PC-9 (cell line): Measurements from ENCODE around the gene TTC7B. TPM values are rescaled to one million over a fixed set of nuclear protein-coding genes. Genes with fewer than 3 reads are reported as not detected.

Experiments
- BruUV-seq: library from RNA; stranded (reverse); fragments of 400-500 nt; replicated peaks from 2 replicates; lab custom pipeline; 2021; lab: Mats Ljungman, UMichigan
- CTCF ChIA-PET: fragments of 300-600 bp; sonication (Branson Sonifier 250); formaldehyde crosslinking; loops from one replicate; lab custom pipeline; 2022; ENCODE audit warnings: antibody characterized with exemption; lab: Charles Lee
- POLR2A ChIA-PET: fragments of 300-600 bp; sonication (Branson Sonifier 250); formaldehyde crosslinking; loops from one replicate; lab custom pipeline; 2022; ENCODE audit warnings: antibody characterized with exemption; ENCODE audit not compliant: unreplicated experiment; lab: Charles Lee
- DNase-seq, 2 experiments: peaks; one replicate each; pipeline versions ENCODE4 v3.0.0 to v3.0.0-alpha.2; 2015 to 2022; ENCODE audit warnings: mixed read lengths in 1 of 2
- H2AFZ ChIP-seq: fragments of 200-600 bp; sonication (generic); 2 replicates; pipeline ENCODE4 v1.8.1; 2017; ENCODE audit warnings: antibody characterized with exemption
- H3F3A ChIP-seq: fragments of 200-600 bp; sonication (generic); 2 replicates; pipeline ENCODE4 v1.8.1; 2017; ENCODE audit warnings: antibody characterized with exemption, mild to moderate bottlenecking, low read depth; ENCODE audit not compliant: insufficient read depth
- H3K27ac ChIP-seq: fragments of 200-600 bp; sonication (generic); 2 replicates; pipeline ENCODE4 v1.6.1; 2016; ENCODE audit warnings: mixed run types
- H3K27me3 ChIP-seq: fragments of 200-600 bp; sonication (generic); 2 replicates; pipeline ENCODE4 v1.6.1; 2016; ENCODE audit warnings: low read depth, mixed run types; ENCODE audit not compliant: insufficient read depth
- H3K36me3 ChIP-seq: fragments of 200-600 bp; sonication (generic); 2 replicates; pipeline ENCODE4 v1.6.1; 2016; ENCODE audit warnings: low read depth, mixed run types
- H3K4me1 ChIP-seq: fragments of 200-600 bp; sonication (generic); replicated peaks from 2 replicates; pipeline ENCODE4 v1.6.1; 2016; ENCODE audit warnings: mixed run types; ENCODE audit not compliant: insufficient read depth
- H3K4me2 ChIP-seq: fragments of 200-600 bp; sonication (generic); 2 replicates; pipeline ENCODE4 v1.6.1; 2017; ENCODE audit warnings: mixed run types
- H3K4me3 ChIP-seq: fragments of 200-600 bp; sonication (generic); 2 replicates; pipeline ENCODE4 v1.6.1; 2016; ENCODE audit warnings: mixed run types
- H3K79me2 ChIP-seq: fragments of 200-600 bp; sonication (generic); 2 replicates; pipeline ENCODE4 v1.6.1; 2017; ENCODE audit warnings: low read depth, mixed run types
- H3K9me2 ChIP-seq: fragments of 200-600 bp; sonication (generic); 2 replicates; pipeline ENCODE4 v1.8.1; 2017; ENCODE audit warnings: mild to moderate bottlenecking; ENCODE audit not compliant: insufficient read depth
- H3K9me3 ChIP-seq: fragments of 200-600 bp; sonication (generic); 2 replicates; pipeline ENCODE4 v1.8.1; 2016; ENCODE audit warnings: low read depth; ENCODE audit not compliant: insufficient read depth
- H4K20me1 ChIP-seq: fragments of 200-600 bp; sonication (generic); 2 replicates; pipeline ENCODE4 v1.8.1; 2017; ENCODE audit not compliant: insufficient read depth
- EZH2 ChIP-seq: fragments of 200-600 bp; sonication (generic); IDR thresholded peaks from 2 replicates; pipeline ENCODE4 v1.8.0; 2017; ENCODE audit warnings: antibody characterized with exemption, low read depth
- intact Hi-C: fragments of 100-400 bp; cut with micrococcal nuclease; formaldehyde crosslinking; loops from one replicate; pipeline ENCODE4 v1.10.0; 2022; ENCODE audit not compliant: unreplicated experiment
- total RNA-seq: library from RNA; stranded (reverse); gene quantifications from 2 replicates; pipeline ENCODE4 v1.2.3, GENCODE V29; 2021
- TF ChIP-seq, protein P1 (sequence below): fragments of 200-600 bp; sonication (generic); conservative IDR thresholded peaks from 2 replicates; pipeline ENCODE4 v1.6.1; 2017; ENCODE audit warnings: mixed run types, antibody characterized with exemption, mild to moderate bottlenecking, moderate library complexity

The TTC7B gene
- total RNA-seq, 1 experiment from 2014 or later, result 6.8 TPM

DNA sequence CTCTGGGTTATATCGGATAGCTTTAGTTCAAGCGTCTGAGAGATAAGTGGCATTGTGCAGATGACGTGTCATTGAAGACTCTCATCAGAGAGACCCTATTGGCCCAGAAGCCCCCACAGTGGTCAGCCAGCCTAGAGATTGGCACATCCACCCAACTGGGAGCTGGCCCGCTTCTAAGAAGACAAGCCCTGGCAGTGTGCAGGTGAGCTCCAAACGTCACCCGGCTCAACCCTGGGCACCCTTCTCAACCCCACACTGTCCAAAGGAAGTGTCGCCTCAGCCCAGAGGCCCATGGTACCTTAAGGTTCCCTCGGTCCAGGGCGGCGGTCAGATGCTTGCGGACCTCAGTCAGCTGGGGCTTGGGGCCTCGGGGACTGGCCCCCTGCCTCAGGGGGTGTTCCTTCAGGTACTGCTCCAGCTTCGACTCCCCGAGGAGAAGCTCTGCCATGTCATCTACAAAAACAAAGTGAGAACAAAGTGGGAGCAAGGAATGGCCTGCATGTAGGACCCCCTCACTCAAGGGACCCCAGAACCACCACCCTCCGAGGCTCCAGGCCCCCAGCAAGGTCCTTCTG, 30.3 kb downstream of the TTC7B start:
- no peaks in the 10 kb centered on the region for H3K9me3 ChIP-seq
- no peaks in the 10 kb centered on the region for H3K36me3 ChIP-seq
- H3K4me3 ChIP-seq, result no peak overlapping the region
- no peak overlapping the region for H3K4me2 ChIP-seq
- intact Hi-C loops, result no loop called here
- CTCF ChIA-PET, result no interaction called here
- DNase-seq, result no peak
- H3K27me3 ChIP-seq, result no peaks in the 10 kb centered on the region
- H3K27ac ChIP-seq, result no peak overlapping the region
- no peaks in the 10 kb centered on the region for H4K20me1 ChIP-seq
- BruUV-seq, result no TSS peak
- H3K4me1 ChIP-seq, result peaks cover 10% of the 10 kb centered on the region; the same call in 1 of the 2 replicates
- no peaks in the 10 kb centered on the region for H3K79me2 ChIP-seq
- TF ChIP-seq, protein P1, sequence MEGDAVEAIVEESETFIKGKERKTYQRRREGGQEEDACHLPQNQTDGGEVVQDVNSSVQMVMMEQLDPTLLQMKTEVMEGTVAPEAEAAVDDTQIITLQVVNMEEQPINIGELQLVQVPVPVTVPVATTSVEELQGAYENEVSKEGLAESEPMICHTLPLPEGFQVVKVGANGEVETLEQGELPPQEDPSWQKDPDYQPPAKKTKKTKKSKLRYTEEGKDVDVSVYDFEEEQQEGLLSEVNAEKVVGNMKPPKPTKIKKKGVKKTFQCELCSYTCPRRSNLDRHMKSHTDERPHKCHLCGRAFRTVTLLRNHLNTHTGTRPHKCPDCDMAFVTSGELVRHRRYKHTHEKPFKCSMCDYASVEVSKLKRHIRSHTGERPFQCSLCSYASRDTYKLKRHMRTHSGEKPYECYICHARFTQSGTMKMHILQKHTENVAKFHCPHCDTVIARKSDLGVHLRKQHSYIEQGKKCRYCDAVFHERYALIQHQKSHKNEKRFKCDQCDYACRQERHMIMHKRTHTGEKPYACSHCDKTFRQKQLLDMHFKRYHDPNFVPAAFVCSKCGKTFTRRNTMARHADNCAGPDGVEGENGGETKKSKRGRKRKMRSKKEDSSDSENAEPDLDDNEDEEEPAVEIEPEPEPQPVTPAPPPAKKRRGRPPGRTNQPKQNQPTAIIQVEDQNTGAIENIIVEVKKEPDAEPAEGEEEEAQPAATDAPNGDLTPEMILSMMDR, result no peak
- TF ChIP-seq EZH2, result no peak
- peaks cover 3% of the 10 kb centered on the region; the same call in 1 of the 2 replicates for H3F3A ChIP-seq
- H3K9me2 ChIP-seq, result no peaks in the 10 kb centered on the region
- POLR2A ChIA-PET, result no interaction called here
- H2AFZ ChIP-seq, result no peak overlapping the region

DNA sequence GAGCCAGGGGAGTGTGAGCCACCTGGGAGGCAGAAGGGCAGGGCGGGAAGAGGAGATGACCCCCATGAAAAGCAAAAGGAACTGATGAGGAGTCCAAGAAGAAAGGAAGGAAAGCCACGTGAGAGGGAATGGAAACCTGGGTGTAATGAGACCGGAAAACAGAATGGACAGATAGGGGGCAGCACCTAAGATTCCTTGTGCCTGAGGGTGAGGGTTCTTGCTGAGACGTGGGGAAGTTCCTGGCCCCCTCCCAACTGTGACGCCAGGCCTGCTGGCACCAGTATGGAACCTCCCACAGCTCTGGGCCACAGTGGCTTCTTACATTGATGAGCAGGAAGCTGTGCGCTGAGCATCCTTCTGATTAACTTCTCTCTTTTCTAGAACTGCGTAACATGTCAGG, 30.8 kb downstream of the TTC7B start:
- intact Hi-C loops, result no loop called here
- no peaks in the 10 kb centered on the region for H4K20me1 ChIP-seq
- POLR2A ChIA-PET, result no interaction called here
- no peak overlapping the region for H3K4me3 ChIP-seq
- H3K79me2 ChIP-seq, result no peaks in the 10 kb centered on the region
- no peaks in the 10 kb centered on the region for H3K9me3 ChIP-seq
- no peak for TF ChIP-seq EZH2
- TF ChIP-seq, protein P1, result no peak; the same call in 1 of the 2 replicates
- H2AFZ ChIP-seq, result no peak overlapping the region
- H3F3A ChIP-seq, result peaks cover 6% of the 10 kb centered on the region; the same call in 1 of the 2 replicates
- no peak overlapping the region for H3K4me2 ChIP-seq
- no TSS peak for BruUV-seq
- no peak for DNase-seq
- H3K9me2 ChIP-seq, result no peaks in the 10 kb centered on the region
- peaks cover 15% of the 10 kb centered on the region; the same call in 1 of the 2 replicates for H3K4me1 ChIP-seq
- CTCF ChIA-PET, result no interaction called here
- no peaks in the 10 kb centered on the region for H3K36me3 ChIP-seq
- H3K27me3 ChIP-seq, result no peaks in the 10 kb centered on the region
- H3K27ac ChIP-seq, result no peak overlapping the region

DNA sequence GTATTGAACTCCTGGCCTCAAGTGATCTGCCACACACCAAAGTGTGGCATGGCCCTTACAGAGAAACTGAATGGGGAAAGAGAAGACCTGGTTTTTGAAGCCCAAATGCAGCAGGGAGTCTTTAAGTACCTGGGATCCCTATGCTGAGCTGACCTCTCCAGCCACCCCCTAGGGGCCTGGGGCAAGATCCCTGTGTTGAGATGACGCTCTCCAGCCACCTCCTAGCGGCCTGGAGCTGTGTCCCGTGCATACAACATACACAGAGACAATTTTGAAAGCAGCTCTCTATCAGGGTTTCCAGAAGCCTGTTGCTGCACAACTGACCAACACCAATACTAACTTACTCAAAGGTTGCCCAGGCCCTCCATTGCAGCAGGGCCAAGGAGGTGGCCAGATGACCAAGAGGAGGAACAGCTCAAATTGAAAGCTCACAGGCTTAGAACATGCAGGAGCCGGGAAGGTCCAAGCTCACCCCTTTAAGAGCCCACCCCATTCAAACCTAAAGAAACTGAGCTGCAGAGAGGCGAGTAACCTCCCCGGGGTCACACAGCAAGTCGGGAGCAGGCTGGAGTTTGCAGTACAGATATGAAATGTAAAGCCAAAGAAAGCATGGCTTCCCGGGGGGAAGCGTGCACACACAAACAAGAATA, 31.5 kb downstream of the TTC7B start:
- no peaks in the 10 kb centered on the region for H4K20me1 ChIP-seq
- peaks cover 6% of the 10 kb centered on the region; the same call in 1 of the 2 replicates for H3F3A ChIP-seq
- no peak overlapping the region for H3K4me3 ChIP-seq
- H2AFZ ChIP-seq, result no peak overlapping the region
- no peak for DNase-seq
- no peaks in the 10 kb centered on the region for H3K27me3 ChIP-seq
- H3K4me2 ChIP-seq, result no peak overlapping the region
- H3K79me2 ChIP-seq, result no peaks in the 10 kb centered on the region
- no peaks in the 10 kb centered on the region for H3K9me3 ChIP-seq
- ChIA-PET CTCF (no interaction called here), POLR2A (interaction anchor here (0.7 kb wide), 1 partner anchor 388 kb away, joined by 7 read pairs; no protein-coding TSS in a partner anchor)
- no peak overlapping the region for H3K27ac ChIP-seq
- H3K9me2 ChIP-seq, result no peaks in the 10 kb centered on the region
- no TSS peak for BruUV-seq
- intact Hi-C loops, result no loop called here
- TF ChIP-seq EZH2, result no peak
- TF ChIP-seq, protein P1, result no peak
- H3K4me1 ChIP-seq, result peaks cover 15% of the 10 kb centered on the region; the same call in 1 of the 2 replicates
- H3K36me3 ChIP-seq, result no peaks in the 10 kb centered on the region
